Fibroblast of pulmonary artery (primary cell): ENCODE results near the gene KRT1.

ENCODE experiments used
- DNase-seq: peaks from one replicate; pipeline ENCODE4 v3.0.0-alpha.2; 2010; ENCODE audit warnings: low read depth
- H3K4me3 ChIP-seq: replicated peaks from 2 replicates; pipeline ENCODE4 v1.5.1; 2011; ENCODE audit warnings: low read depth, mild to moderate bottlenecking, control low read depth, low read length, moderate library complexity
- TF ChIP-seq, protein P1 (sequence below): IDR thresholded peaks from 2 replicates; pipeline ENCODE4 v1.5.1; 2011; ENCODE audit warnings: mild to moderate bottlenecking, control low read depth, low read length, inconsistent platforms; ENCODE audit errors: missing control alignments

Gene KRT1

DNA sequence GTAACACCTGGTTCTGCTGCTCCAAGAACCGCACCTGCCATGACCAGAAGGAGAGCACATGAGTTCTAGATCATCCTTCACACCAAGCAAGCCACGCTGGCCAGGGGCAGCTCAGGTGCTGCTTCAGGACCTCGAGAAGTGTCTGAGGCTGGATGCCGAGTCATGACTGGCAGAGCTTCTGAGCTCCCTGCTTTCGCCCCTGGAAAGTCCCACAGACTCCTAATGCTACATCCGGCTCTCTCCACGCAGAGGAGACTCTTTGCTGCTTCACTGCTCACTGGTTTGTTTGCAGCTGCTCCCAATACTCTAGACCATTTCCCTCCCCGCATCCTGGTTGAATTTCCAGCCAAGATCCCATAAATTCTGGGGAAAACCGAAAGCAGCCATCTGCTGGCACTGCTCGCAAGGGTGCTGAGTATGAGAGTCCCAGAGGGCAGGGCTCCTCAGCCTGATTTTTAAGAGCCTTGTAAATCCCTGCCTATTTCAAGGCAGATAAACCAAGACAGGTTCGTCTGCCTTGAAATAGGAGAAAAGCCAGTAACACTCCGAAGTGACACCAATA, 29.6 kb downstream of the KRT1 start:
- TF ChIP-seq, protein P1, sequence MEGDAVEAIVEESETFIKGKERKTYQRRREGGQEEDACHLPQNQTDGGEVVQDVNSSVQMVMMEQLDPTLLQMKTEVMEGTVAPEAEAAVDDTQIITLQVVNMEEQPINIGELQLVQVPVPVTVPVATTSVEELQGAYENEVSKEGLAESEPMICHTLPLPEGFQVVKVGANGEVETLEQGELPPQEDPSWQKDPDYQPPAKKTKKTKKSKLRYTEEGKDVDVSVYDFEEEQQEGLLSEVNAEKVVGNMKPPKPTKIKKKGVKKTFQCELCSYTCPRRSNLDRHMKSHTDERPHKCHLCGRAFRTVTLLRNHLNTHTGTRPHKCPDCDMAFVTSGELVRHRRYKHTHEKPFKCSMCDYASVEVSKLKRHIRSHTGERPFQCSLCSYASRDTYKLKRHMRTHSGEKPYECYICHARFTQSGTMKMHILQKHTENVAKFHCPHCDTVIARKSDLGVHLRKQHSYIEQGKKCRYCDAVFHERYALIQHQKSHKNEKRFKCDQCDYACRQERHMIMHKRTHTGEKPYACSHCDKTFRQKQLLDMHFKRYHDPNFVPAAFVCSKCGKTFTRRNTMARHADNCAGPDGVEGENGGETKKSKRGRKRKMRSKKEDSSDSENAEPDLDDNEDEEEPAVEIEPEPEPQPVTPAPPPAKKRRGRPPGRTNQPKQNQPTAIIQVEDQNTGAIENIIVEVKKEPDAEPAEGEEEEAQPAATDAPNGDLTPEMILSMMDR = no peak
- no peak for DNase-seq
- H3K4me3 ChIP-seq = no peak overlapping the region

DNA sequence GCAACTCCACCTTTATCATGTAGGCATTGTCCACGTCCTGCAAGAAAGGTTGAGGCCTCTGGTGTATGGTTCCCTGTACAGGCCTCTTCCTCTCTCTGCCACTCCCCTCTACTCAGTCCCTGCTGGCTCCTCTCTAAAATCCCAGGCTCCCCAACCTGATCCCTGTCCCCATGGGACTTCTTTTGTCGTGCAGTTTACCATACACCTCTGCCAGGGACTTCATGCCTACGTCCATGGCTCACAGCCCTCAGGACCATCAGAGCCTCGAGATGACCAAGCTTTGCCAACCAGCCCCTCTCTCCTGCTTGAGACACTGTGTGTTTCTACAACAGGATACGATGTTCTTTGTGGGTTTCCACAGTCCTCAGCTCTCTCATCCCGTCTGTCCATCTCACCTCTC, 31.1 kb downstream of the KRT1 start:
- H3K4me3 ChIP-seq = no peak overlapping the region
- TF ChIP-seq, protein P1 = no peak
- DNase-seq = no peak

DNA sequence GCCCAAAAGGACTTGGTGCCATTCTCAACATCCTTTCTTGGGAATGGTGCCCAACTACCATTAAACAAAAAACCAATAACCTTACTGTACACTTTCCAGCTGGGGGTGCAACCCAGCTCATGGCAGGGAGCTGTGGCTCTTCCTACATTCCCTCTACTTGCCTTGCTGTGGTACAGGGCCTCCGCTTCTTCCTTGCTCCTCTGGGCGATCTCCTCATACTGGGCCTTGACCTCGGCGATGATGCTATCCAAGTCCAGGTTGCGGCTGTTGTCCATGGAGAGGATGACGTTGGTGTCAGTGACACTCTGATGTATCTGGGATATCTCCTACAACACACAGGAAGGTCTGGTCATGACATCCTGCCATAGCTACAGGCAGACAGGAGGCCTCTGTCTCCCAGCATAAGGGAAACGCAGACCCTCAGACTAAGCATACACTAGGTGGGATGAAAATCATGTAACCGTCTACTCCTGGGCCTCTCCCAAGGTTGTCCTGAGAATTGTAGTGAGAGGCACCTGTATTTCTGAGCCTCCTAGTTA, 32.1 kb downstream of the KRT1 start:
- no peak for DNase-seq
- TF ChIP-seq, protein P1 = no peak
- H3K4me3 ChIP-seq = no peak overlapping the region

DNA sequence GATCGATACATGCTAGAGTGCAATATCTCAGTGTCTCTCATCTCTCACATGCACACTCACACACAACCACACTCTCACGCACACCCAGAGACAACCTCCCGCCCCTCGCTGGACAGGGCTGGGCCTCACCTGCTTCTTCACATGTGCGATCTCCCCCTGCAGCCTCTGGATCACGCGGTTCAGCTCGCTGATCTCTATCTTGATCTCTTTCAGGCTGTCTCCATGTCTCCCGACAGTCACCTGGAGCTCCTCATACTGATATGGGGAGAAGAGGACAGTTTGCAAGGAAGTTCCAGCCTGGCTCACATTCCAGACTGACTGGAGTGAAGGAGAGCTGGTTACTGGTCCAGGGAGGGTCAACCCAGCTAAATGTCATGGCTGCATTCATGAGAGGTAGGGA, 32.6 kb downstream of the KRT1 start:
- TF ChIP-seq, protein P1 = no peak
- H3K4me3 ChIP-seq = no peak overlapping the region
- no peak for DNase-seq

DNA sequence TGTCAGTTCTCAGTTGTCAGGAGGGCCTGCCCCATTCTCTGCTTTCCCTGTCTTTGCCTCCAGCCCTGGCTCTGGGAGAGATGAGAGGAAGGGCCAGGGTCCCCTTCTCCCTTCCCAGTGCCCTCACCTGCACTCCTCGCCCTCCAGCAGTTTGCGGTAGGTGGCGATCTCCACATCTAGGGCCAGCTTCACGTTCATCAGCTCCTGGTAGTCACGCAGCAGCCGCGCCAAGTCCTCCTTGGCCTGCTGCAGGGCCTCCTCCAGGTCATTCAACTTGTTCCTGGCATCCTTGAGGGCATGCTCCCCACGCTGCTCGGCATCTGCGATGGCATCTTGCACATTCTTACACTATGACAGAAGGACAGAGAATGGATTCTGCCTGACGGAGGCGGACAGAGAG, 33.6 kb downstream of the KRT1 start:
- no peak for DNase-seq
- H3K4me3 ChIP-seq = no peak overlapping the region
- TF ChIP-seq, protein P1 = no peak

DNA sequence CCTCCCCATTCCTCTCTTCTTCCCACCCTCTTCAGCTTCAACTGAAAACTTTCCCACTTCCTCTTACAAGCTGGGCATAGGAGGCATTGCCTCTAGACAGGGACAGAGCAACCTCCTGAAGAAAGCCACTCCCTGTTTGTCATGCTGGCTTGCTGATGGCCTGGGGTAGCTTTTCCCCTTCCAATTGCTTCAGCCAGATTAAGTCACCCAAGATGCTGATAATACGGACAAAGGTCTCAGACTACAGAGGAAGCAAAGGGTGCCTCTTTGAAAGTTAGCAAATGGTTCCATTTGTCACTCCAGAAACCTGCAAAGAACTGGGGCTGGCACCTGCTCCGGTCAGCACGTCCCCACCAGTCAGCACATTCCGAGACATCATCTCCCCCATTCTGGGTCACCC, 34.2 kb downstream of the KRT1 start:
- TF ChIP-seq, protein P1 = no peak
- no peak for DNase-seq
- H3K4me3 ChIP-seq = no peak overlapping the region

DNA sequence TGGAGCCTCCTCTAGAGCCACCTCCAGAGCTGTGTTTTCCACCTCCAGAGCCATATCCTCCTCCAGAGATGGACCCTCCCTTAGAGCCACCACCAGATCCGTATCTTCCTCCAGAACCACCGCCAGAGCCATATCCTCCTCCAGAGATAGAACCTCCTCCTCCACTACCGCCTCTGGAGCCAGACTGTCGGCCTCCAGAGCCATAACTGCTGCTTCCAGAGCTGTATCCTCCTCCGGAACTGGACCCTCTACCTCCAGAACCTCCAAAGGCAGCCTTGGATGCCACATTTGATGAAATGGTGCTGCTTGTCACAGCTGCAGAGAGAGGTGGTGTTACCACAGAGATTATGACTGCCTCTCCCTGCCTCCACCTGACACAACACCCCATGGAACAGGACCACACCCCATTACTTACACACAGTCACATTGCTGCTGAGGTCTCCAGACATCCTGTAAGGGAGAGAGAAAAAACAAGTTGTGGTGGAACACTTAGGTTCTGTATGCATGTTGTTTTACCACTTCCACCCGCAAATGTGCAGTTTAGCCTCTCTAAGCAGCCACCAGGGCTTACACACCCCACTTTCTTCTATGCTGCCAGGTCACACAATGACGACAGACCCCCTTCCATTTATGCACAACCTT, 35.0 kb downstream of the KRT1 start:
- no peak overlapping the region for H3K4me3 ChIP-seq
- no peak for DNase-seq
- TF ChIP-seq, protein P1 = no peak
